Panc1 (cell line): Measurements from ENCODE around the gene ABHD11.

Experiments
- POLR2AphosphoS5 ChIP-seq: IDR thresholded peaks from 2 replicates; pipeline ENCODE4 v1.6.1; 2012; ENCODE audit warnings: mild to moderate bottlenecking, low read depth, low read length, moderate library complexity
- TF ChIP-seq, protein P1 (sequence below): fragments of 450-650 bp; IDR thresholded peaks from 2 replicates; pipeline ENCODE4 v1.5.1; 2017; ENCODE audit warnings: mild to moderate bottlenecking

DNA sequence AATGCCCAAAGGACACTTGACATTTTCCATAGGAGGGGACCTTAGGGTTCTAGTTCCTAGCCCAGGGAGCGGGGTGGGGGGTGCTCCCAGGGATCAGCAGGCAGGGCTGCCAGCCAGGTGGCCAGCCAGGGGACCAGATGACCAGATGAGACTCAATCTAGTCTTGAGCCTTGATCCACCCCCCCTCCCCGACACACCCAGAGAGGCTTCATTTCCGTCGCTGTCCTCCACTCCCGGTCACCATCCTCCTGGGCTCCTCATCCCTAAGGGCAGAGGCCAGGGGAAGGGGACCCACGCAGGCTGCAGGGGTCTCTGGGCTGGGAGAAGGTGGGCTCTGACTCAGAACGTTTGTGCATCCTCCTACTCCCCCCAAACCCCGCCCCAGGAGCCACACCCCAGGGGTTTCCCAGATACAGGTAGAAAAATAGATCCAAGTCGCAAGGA is 20.1 kb downstream of the ABHD11 start:
- TF ChIP-seq, protein P1, sequence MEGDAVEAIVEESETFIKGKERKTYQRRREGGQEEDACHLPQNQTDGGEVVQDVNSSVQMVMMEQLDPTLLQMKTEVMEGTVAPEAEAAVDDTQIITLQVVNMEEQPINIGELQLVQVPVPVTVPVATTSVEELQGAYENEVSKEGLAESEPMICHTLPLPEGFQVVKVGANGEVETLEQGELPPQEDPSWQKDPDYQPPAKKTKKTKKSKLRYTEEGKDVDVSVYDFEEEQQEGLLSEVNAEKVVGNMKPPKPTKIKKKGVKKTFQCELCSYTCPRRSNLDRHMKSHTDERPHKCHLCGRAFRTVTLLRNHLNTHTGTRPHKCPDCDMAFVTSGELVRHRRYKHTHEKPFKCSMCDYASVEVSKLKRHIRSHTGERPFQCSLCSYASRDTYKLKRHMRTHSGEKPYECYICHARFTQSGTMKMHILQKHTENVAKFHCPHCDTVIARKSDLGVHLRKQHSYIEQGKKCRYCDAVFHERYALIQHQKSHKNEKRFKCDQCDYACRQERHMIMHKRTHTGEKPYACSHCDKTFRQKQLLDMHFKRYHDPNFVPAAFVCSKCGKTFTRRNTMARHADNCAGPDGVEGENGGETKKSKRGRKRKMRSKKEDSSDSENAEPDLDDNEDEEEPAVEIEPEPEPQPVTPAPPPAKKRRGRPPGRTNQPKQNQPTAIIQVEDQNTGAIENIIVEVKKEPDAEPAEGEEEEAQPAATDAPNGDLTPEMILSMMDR, result no peak
- no peak for TF ChIP-seq POLR2AphosphoS5
